HepG2 (cell line): Measurements from ENCODE around the gene ATG4B. TPM values are rescaled to one million over a fixed set of nuclear protein-coding genes. Genes with fewer than 3 reads are reported as not detected.

Source experiments
- ATF2 ChIP-seq: sonication (generic); formaldehyde crosslinking; IDR thresholded peaks from 2 replicates; pipeline ENCODE4 v1.4.0; 2020; ENCODE audit warnings: missing genetic modification reagents
- CREM ChIP-seq, 2 experiments: sonication (generic) in 1 of 2; formaldehyde crosslinking in 1 of 2; IDR thresholded peaks; 2 replicates each; pipeline versions ENCODE4 v1.4.0 to v1.6.1; 2016 to 2020; ENCODE audit warnings: antibody characterized with exemption in 1 of 2, mild to moderate bottlenecking in 1 of 2, missing genetic modification reagents in 1 of 2
- CSRNP2 ChIP-seq: sonication (generic); formaldehyde crosslinking; conservative IDR thresholded peaks from 2 replicates; pipeline ENCODE4 v1.8.0; 2022; ENCODE audit warnings: low read depth, missing genetic modification reagents
- DZIP1 ChIP-seq: sonication (generic); formaldehyde crosslinking; IDR thresholded peaks from 2 replicates; pipeline ENCODE4 v1.5.0; 2020; ENCODE audit warnings: mild to moderate bottlenecking, missing genetic modification reagents
- ERF ChIP-seq: IDR thresholded peaks from 2 replicates; pipeline ENCODE4 v1.6.1; 2018; ENCODE audit warnings: missing biosample characterization, missing genetic modification reagents
- IRF9 ChIP-seq: sonication (generic); formaldehyde crosslinking; IDR thresholded peaks from 2 replicates; pipeline ENCODE4 v1.8.0; 2022; ENCODE audit warnings: missing genetic modification reagents, mild to moderate bottlenecking, borderline replicate concordance
- KDM5A ChIP-seq: fragments of 200-600 bp; sonication (generic); IDR thresholded peaks from 2 replicates; pipeline ENCODE4 v1.7.0; 2018; ENCODE audit warnings: antibody characterized with exemption, mild to moderate bottlenecking, low read length, borderline replicate concordance
- MAFK ChIP-seq, 2 experiments: IDR thresholded peaks in 1 of 2; conservative IDR thresholded peaks in 1 of 2; 2 replicates each; pipeline ENCODE4 v1.6.1; 2011; ENCODE audit warnings: improper control_type of control experiment in 2 of 2, low read length in 2 of 2
- MTF2 ChIP-seq: sonication (generic); formaldehyde crosslinking; IDR thresholded peaks from 2 replicates; pipeline ENCODE4 v1.5.0; 2020; ENCODE audit warnings: missing genetic modification reagents, borderline replicate concordance
- NFIB ChIP-seq: sonication (generic); formaldehyde crosslinking; IDR thresholded peaks from 2 replicates; pipeline ENCODE4 v1.9.0; 2021; ENCODE audit warnings: missing genetic modification reagents, mild to moderate bottlenecking, borderline replicate concordance
- PBX3 ChIP-seq: sonication (generic); formaldehyde crosslinking; IDR thresholded peaks from 2 replicates; pipeline ENCODE4 v1.8.1; 2023; ENCODE audit warnings: missing genetic modification reagents, inconsistent platforms, borderline replicate concordance
- ZFP36 ChIP-seq: fragments of 150-350 bp; IDR thresholded peaks from 2 replicates; pipeline ENCODE4 v1.6.1; 2018; ENCODE audit warnings: borderline replicate concordance, low read length, low read depth; ENCODE audit not compliant: partially characterized antibody
- ZNF10 ChIP-seq: sonication (generic); formaldehyde crosslinking; IDR thresholded peaks from 2 replicates; pipeline ENCODE4 v1.4.0; 2020; ENCODE audit warnings: mild to moderate bottlenecking, low read depth, missing genetic modification reagents, borderline replicate concordance
- ZNF136 ChIP-seq: sonication (generic); formaldehyde crosslinking; IDR thresholded peaks from 2 replicates; pipeline ENCODE4 v1.8.1; 2022; ENCODE audit warnings: low read depth, mild to moderate bottlenecking, moderate library complexity, missing genetic modification reagents
- ZNF224 ChIP-seq: sonication (generic); formaldehyde crosslinking; IDR thresholded peaks from 2 replicates; pipeline ENCODE4 v1.5.0; 2020; ENCODE audit warnings: mild to moderate bottlenecking, missing genetic modification reagents
- ZNF468 ChIP-seq: sonication (generic); formaldehyde crosslinking; IDR thresholded peaks from 2 replicates; pipeline ENCODE4 v1.8.0; 2022; ENCODE audit warnings: mild to moderate bottlenecking, moderate library complexity, missing genetic modification reagents
- ZNF724P ChIP-seq: sonication (generic); formaldehyde crosslinking; IDR thresholded peaks from 2 replicates; pipeline ENCODE4 v1.8.0; 2022; ENCODE audit warnings: missing genetic modification reagents, borderline replicate concordance
- ZNF784 ChIP-seq: sonication (generic); formaldehyde crosslinking; IDR thresholded peaks from 2 replicates; pipeline ENCODE4 v1.5.1; 2020; ENCODE audit warnings: missing genetic modification reagents, mild to moderate bottlenecking, borderline replicate concordance
- polyA plus RNA-seq, 8 experiments: library from polyadenylated mRNA; depleted of rRNA in 3 of 8; stranded (reverse) in 7 of 8; unstranded in 1 of 8; fragments of >200 nt; fragmentation: Illumina TruSeq in 4 of 8; extraction: Trizol in 4 of 8; gene quantifications; 2 replicates each; pipeline versions ENCODE4 v1.2.1 to v1.2.3, GENCODE V29; 2011 to 2016; ENCODE audit warnings: low read depth in 4 of 8, missing spikeins in 1 of 8, mixed read lengths in 1 of 8; ENCODE audit not compliant: insufficient read depth in 1 of 8
- total RNA-seq, 5 experiments: library from RNA; depleted of rRNA; stranded (reverse); fragments of >200 nt; fragmentation: Illumina TruSeq; extraction: Trizol; gene quantifications; 2 replicates each; pipeline ENCODE4 v1.2.3, GENCODE V29; 2016; ENCODE audit warnings: low read depth in 1 of 5

ATG4B gene
- total and polyA plus RNA-seq, 2 of the 13 experiments (the other 11 are each of a cell fraction or from before 2014, with no cell fraction given), result 95.5 to 239 TPM

- TF ChIP-seq CSRNP2 (CRISPR knock-in tag) (peak; percentile 39; the same call in 1 of the 2 replicates), IRF9 (CRISPR knock-in tag) (peak; percentile 67), DZIP1 (CRISPR knock-in tag) (peak; percentile 98), ZFP36 (no peak), ATF2 (peak; percentile 63), ERF (CRISPR knock-in tag) (peak; percentile 85), ZNF468 (CRISPR knock-in tag) (0 out of 2 replicates have a peak, but pooled peaks have one; percentile 3), ZNF224 (peak; percentile 20; the same call in 1 of the 2 replicates), ZNF784 (CRISPR knock-in tag) (peak; percentile 70; the same call in 1 of the 2 replicates), PBX3 (CRISPR knock-in tag) (no peak; the same call in 1 of the 2 replicates), ZNF724P (peak; percentile 61; the same call in 1 of the 2 replicates), ZNF136 (CRISPR knock-in tag) (0 out of 2 replicates have a peak, but pooled peaks have one; percentile 2), MAFK (conservative IDR thresholded peaks at IDR 0.05 in 1 of 2, IDR thresholded peaks at IDR 0.05 in 1 of 2; ENCODE audit: low read length in 2 of 2) (no peak), CREM (IDR thresholded peaks at IDR 0.05) (peak; percentile 72), CREM (CRISPR knock-in tag; IDR thresholded peaks at IDR 0.05) (no peak), KDM5A (peak; percentile 78), ZNF10 (CRISPR knock-in tag) (no peak; the same call in 1 of the 2 replicates), NFIB (no peak), MTF2 (CRISPR knock-in tag) (peak; percentile 87; the same call in 1 of the 2 replicates)
Observed at GRCh38 chr2:241686650-241687425, 49.3 kb downstream of the ATG4B start, which contains the start of gene DTYMK (continued).
